Putamen (tissue), 1 donor: Measurements from ENCODE around the gene POLR1F.
"Not testable (repeated sequence)": the region's sequence is repeated elsewhere in the genome, so short reads cannot be mapped to it uniquely, and the experiment has no call there.

Experiments used
- DNase-seq: peaks from one replicate; pipeline ENCODE4 v3.0.0-alpha.2; 2016; ENCODE audit warnings: low spot score

POLR1F gene

GRCh38 chr7:19708397-19709248 lies at the start of gene POLR1F:
TSS of gene POLR1F (minus strand) at chr7:19709037. CDS start at chr7:19709016, 21 bp downstream.
- peak; percentile 96 for DNase-seq

GRCh38 chr7:19754521-19755116 lies 45.8 kb upstream of the POLR1F start:
- DNase-seq, result no peak

DNA sequence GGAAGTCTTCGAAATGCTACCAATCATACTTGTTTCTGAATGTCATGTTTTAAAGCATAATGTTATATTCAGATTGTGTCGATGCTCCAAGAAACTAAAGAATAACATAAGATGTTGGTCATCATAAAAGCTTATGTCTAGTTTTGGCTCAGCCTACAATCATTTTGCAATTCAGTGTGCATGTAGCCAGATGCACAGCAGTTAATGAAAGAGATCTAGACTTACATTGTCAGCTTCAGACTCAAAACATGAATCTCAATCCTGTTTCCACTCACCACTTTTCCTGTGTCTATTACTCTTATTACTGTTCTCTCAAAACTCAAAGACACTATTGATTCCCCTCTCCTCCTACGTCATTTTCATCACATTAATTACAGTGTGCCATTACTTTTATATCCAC lies 43.2 kb upstream of the POLR1F start:
- DNase-seq, result no peak

DNA sequence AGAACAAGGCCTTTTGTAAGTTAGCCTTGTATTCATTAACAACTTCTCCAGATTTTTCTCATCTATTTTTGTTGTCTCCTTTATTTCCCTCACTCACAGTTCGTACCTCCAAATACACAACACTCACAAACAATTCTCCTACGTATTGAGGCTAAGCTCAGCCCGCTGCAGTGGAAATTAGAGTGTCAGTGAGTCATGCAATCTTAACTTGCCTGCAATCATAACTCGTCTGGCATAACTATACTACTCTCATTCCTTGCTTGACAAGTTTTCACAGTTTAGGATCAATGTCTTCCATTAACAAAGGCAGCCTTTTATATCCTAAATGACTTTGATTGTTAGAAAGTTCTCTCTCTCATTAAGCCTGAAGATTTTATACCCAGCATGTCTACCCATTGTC lies 40.8 kb upstream of the POLR1F start:
- no peak for DNase-seq

DNA sequence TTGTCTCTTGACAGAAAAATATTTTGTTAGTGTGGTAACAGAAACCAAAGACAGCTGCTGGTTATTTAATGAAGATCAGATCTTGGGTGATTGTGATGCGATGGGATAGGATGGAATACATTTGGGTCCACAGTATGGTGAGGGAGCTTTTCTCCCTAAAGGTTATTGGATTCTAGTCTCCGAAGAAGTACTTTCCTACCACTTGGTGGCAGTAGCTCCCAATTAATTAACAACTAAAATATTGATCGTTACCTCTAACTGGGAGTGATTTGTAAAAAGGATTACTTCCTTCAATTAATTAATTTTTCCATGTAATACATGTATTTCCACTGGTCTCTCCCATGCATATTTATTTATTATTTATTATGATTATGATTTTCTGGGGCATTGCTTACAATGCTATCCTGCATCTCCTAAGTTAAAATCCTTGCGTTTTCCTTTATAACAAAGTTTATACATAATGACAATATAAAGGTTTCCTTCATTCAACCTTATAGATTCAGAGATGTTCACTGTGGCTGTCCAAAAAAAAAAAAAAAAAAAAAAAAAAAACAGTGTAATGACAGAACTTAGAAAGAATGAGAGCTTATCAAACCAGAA lies 39.0 kb upstream of the POLR1F start:
- DNase-seq, result peak; percentile 28

GRCh38 chr7:19744075-19744474 lies 35.2 kb upstream of the POLR1F start:
- DNase-seq, result no peak

GRCh38 chr7:19728716-19729115 lies 19.9 kb upstream of the POLR1F start:
- DNase-seq, result no peak

- no peak for DNase-seq
Observed at GRCh38 chr7:19725770-19726169, 16.9 kb upstream of the POLR1F start.

- DNase-seq, result no peak
Observed at GRCh38 chr7:19715499-19715898, 6.7 kb upstream of the POLR1F start.

GRCh38 chr7:19713676-19714075 lies 4.8 kb upstream of the POLR1F start:
- peak; percentile 36 for DNase-seq

DNA sequence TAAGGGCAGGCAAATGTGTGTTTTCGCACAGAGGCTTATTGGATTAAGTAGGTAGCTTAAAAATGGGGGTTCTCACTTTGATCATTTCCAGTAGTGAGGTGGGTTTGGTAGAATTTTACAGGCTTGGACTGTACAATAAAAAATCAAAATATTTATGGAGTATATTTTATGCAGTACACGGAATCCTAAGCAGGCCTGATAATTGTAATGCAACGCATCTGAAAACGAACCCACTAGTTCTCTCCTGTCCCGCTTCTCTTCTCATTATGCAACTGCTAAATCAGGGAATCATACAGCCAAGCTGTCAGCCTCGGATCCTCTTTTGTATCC lies 377 bp upstream of the POLR1F start:
- no peak for DNase-seq

- DNase-seq, result no peak
Observed at GRCh38 chr7:19707240-19707639, 1.6 kb downstream of the POLR1F start.

- no peak for DNase-seq
Observed at GRCh38 chr7:19705663-19706062, 3.2 kb downstream of the POLR1F start.

GRCh38 chr7:19701471-19701870 lies 7.4 kb downstream of the POLR1F start:
- DNase-seq, result no peak

- no peak for DNase-seq
Observed at GRCh38 chr7:19700936-19701335, 7.9 kb downstream of the POLR1F start.

DNA sequence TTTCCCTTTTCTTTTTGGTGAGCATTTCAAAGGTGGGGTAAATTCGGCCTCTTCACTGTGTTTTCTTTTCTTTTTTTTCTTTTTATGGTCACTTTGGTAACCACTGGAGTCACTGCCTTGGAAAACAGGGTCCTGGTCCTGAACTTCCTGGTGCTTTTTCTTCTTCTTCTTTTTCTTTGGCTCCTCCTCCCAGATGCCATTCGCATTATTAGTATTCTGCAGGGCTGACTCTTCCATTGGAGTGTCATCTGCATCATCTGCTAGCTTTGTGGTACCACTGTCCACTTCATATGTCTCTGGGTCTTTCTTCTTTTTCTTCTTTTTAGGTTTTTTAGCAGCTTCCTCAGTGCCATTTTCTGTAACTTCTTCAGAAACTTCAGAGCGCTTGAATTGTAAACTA lies 10.5 kb downstream of the POLR1F start:
- no peak for DNase-seq

DNA sequence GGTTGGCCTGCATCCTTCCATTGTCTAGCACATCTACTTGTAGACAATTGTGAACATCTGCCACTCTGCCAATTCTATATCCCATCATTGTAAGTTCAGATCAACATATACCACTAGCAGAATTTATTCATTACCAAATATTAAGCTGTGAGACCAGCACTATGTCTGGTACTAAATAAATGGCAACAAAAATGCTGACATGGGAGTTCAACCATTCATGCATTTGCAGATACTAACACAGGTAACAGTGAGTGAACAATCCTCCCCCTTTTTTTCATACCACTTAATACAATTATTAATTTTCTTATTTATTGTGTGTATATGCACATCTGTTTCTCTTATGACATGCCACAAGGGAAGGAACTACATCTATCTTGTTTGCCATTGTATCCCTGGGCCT lies 11.9 kb downstream of the POLR1F start:
- no peak for DNase-seq

DNA sequence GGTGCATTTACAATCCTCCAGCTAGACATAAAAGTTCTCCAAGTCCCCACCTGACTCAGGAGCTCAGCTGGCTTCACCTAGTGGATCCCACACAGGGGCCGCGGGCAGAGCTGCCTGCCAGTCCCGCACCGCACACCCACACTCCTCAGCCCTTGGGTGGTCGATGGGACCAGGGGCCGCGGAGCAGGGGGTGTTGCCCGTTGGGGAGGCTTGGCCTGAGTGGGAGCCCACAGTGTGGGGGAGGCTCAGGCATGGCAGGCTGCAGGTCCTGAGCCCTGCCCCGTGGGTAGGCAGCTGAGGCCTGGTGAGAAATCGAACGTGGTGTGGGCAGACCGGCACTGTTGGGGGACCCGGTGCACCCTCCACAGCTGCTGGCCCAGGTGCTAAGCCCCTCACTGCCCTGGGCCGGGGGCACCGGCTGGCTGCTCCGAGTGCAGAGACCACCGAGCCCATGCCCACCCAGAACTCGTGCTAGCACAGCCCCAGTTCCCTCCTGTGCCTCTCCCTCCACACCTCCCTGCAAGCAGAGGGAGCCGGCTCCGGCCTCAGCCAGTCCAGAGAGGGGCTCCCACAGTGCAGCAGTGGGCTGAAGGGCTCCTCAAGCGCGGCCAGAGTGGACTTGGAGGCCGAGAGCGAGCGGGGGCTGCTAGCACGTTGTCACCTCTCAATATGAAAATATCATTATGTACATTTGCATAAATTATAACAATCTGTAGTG lies 16.6 kb downstream of the POLR1F start:
- DNase-seq, result no peak

DNA sequence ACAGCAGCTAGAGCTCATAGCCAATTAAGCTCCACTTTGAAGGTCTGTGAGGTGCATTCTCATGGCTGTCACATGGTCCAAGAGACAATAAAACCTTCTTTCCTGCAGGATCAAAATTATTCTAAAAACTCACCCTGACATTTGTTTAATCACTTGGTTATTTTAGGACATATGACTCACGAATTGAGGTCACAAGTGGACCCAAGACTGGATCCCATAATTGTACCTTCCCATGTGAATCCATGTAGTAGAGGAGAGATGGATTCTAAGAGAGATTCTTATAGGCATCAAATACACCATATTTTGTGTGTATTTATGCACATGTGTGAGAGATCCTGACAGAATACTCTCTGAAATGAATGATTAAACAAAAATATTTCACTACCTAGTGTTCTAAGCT lies 18.1 kb downstream of the POLR1F start:
- DNase-seq, result no peak

DNA sequence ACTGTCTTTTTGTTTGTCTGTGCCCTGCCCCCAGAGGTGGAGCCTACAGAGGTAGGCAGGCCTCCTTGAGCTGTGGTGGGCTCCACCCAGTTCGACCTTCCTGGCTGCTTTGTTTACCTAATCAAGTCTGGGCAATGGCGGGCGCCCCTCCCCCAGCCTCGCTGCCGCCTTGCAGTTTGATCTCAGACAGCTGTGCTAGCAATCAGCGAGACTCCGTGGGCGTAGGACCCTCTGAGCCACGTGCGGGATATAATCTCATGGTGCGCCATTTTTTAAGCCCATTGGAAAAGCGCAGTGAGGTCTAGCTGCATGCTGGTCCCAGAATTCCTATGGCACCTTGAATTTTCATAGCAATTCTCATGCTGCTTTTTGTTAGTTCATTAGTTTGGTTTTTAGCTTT lies 19.7 kb downstream of the POLR1F start:
- not testable (repeated sequence) for DNase-seq

GRCh38 chr7:19681596-19681995 lies 27.2 kb downstream of the POLR1F start:
- no peak for DNase-seq

DNA sequence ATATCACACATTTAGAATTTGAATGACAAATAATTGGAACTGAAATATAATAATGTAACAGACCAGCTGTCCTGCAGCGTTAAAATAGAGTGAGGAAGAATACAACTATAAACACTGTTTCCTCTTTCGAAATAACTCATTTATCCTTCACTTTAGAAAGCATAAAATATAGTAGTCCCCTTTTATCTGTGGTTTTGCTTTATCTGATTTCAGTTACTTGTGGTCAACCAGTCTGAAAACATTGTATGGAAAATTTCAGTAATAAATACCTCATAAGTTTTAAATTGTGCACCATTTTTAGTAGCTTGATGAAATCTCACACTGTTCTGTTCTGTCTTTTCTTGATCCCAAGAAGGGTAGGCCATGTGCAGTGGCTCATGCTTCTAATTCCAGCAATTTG lies 31.7 kb downstream of the POLR1F start:
- no peak for DNase-seq

DNA sequence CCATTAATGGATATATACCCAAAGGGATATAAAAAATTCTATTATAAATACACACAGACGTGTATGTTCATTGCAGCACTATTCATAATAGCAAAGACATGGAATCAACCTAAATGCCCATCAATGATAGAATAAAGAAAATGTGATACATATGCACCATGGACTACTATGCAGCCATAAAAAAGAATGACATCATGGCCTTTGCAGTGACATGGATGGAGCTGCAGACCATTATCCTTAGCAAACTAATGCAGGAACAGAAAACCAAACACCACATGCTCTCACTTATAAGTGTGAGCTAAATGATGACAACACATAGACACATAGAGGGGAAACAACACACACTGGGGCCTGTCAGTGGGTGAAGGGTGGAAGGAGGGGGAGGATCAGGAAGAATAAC lies 33.0 kb downstream of the POLR1F start:
- no peak for DNase-seq
